HFFc6 (cell line): ENCODE results near the gene HMOX2. TPM values are rescaled to one million over a fixed set of nuclear protein-coding genes. Genes with fewer than 3 reads are reported as not detected.
A peak's percentile ranks its signal among the peaks of the same experiment; 100 is the strongest.

Source experiments
- DNase-seq: peaks from one replicate; pipeline ENCODE4 v3.0.0-alpha.2; 2018
- H3K27ac Mint-ChIP-seq: 2 replicates; pipeline ENCODE4 v1.8.0; 2020; ENCODE audit warnings: mild to moderate bottlenecking, mixed read lengths
- H3K27me3 Mint-ChIP-seq: 2 replicates; pipeline ENCODE4 v1.8.0; 2021; ENCODE audit warnings: mild to moderate bottlenecking, moderate library complexity, mixed read lengths; ENCODE audit not compliant: insufficient read depth
- H3K36me3 Mint-ChIP-seq: 2 replicates; pipeline ENCODE4 v1.8.0; 2021; ENCODE audit warnings: low read depth, mixed read lengths
- H3K4me1 Mint-ChIP-seq: 2 replicates; pipeline ENCODE4 v1.8.0; 2020; ENCODE audit warnings: low read depth, mixed read lengths
- H3K4me3 Mint-ChIP-seq: 2 replicates; pipeline ENCODE4 v1.8.0; 2020; ENCODE audit warnings: mild to moderate bottlenecking, moderate library complexity, mixed read lengths
- H3K9me3 Mint-ChIP-seq: 2 replicates; pipeline ENCODE4 v1.8.0; 2020; ENCODE audit warnings: mild to moderate bottlenecking, mixed read lengths
- total RNA-seq, 6 experiments: library from RNA; stranded (reverse); fragmentation: NEBNext Ultra II Directional; extraction: Animal tissue kit (Norgen Biotek cat#: 25700); gene quantifications; 2 replicates in 1 of 6; 3 replicates in 5 of 6; pipeline ENCODE4 v1.2.3, GENCODE V29; 2021
- TF ChIP-seq, protein P1 (sequence below): fragments of 200-600 bp; sonication (generic); IDR thresholded peaks from 2 replicates; pipeline ENCODE4 v1.5.0; 2021; ENCODE audit warnings: antibody characterized with exemption, mild to moderate bottlenecking

The HMOX2 gene
- total RNA-seq, 6 experiments from 2014 or later, result 45.2 to 60.5 (median 54.9) TPM

- H3K27me3 Mint-ChIP-seq, result peaks cover 3% of the 10 kb centered on the region; the same call in 1 of the 2 replicates
- H3K27ac Mint-ChIP-seq, result no peak overlapping the region
- H3K4me1 Mint-ChIP-seq, result peaks cover 8% of the 10 kb centered on the region
- H3K4me3 Mint-ChIP-seq, result no peak overlapping the region
- no peaks in the 10 kb centered on the region for H3K9me3 Mint-ChIP-seq
- peaks cover 34% of the 10 kb centered on the region for H3K36me3 Mint-ChIP-seq
- TF ChIP-seq, protein P1, sequence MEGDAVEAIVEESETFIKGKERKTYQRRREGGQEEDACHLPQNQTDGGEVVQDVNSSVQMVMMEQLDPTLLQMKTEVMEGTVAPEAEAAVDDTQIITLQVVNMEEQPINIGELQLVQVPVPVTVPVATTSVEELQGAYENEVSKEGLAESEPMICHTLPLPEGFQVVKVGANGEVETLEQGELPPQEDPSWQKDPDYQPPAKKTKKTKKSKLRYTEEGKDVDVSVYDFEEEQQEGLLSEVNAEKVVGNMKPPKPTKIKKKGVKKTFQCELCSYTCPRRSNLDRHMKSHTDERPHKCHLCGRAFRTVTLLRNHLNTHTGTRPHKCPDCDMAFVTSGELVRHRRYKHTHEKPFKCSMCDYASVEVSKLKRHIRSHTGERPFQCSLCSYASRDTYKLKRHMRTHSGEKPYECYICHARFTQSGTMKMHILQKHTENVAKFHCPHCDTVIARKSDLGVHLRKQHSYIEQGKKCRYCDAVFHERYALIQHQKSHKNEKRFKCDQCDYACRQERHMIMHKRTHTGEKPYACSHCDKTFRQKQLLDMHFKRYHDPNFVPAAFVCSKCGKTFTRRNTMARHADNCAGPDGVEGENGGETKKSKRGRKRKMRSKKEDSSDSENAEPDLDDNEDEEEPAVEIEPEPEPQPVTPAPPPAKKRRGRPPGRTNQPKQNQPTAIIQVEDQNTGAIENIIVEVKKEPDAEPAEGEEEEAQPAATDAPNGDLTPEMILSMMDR, result no peak
- no peak for DNase-seq
These were observed 21.1 kb upstream of the HMOX2 start for GRCh38 chr16:4455081-4455480.

DNA sequence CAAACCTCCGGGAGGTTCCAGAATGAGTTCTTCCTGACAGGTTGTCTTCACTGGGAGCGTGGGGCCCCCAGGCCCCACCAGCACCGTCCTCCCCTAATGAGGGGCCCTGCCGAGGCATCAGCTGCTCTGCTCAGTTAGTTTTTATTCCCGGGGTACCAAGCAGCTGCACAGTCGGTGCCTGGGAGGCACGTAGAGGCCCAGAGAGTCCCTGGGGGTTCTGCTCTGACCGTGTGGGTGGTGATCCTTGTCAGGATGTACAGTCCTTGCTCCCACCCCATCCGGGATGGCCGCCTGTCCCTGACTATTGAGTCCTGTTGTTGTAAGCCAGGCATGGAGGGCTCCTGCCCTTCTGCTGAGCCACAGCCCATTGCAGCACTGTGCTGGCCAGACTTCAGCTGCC is 20.2 kb upstream of the HMOX2 start:
- Mint-ChIP-seq H3K27ac (no peak overlapping the region), H3K4me1 (peaks cover 8% of the 10 kb centered on the region), H3K4me3 (no peak overlapping the region), H3K36me3 (peaks cover 33% of the 10 kb centered on the region), H3K27me3 (peaks cover 3% of the 10 kb centered on the region; the same call in 1 of the 2 replicates), H3K9me3 (no peaks in the 10 kb centered on the region)
- no peak for DNase-seq
- TF ChIP-seq, protein P1, result no peak

GRCh38 chr16:4460936-4461249 is 15.3 kb upstream of the HMOX2 start:
- H3K36me3 Mint-ChIP-seq, result peaks cover 24% of the 10 kb centered on the region
- H3K4me3 Mint-ChIP-seq, result no peak overlapping the region
- no peak overlapping the region for H3K27ac Mint-ChIP-seq
- TF ChIP-seq, protein P1, result no peak
- no peaks in the 10 kb centered on the region for H3K9me3 Mint-ChIP-seq
- no peak for DNase-seq
- peaks cover 5% of the 10 kb centered on the region for H3K27me3 Mint-ChIP-seq
- peaks cover 24% of the 10 kb centered on the region for H3K4me1 Mint-ChIP-seq

DNA sequence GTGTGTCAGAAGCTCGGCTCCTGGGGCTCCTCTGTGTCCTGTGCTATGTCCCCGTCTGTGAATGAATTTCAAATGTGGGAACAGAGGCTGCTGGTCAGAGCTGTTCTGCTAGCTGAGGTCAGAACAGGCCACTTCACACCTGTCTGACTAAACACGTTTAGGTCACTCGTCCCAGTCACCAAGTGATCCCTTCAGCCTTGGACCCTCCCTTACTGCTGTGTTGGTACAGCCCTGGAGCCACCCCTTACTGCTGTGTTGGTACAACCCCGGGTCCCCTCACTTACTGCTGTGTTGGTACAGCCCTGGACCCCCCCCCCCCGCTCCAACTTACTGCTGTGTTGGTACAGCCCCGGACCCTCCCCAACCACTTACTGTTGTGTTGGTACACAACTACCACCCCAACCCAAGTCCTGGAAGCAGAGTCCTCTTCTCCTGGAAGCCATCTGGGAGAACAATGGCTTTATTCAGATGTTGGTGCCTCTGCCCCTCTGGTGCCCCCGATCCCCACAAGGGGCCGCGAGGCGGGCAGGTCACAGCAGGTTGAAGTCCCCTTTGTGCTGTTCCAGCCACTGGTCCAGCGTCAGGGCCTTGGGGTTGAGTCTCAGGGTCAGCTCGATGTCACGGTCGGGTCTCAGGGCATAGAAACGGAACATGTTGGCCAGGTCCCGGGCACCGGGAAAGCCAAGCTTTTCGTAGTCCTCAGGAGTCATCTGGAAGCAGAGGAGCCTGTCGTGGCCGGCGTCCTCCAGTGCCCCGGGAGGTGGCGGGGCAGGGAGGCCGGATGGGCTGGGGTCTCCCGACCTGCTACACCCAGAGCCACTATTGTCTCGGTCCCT is 14.7 kb upstream of the HMOX2 start:
- Mint-ChIP-seq H3K9me3 (no peaks in the 10 kb centered on the region), H3K27ac (no peak overlapping the region)
- TF ChIP-seq, protein P1, result no peak

GRCh38 chr16:4463522-4464163 is 12.6 kb upstream of the HMOX2 start:
- H3K4me3 Mint-ChIP-seq, result peak overlapping the region; percentile 57; the same call in 1 of the 2 replicates
- peaks cover 24% of the 10 kb centered on the region for H3K4me1 Mint-ChIP-seq
- TF ChIP-seq, protein P1, result no peak
- peaks cover 29% of the 10 kb centered on the region for H3K36me3 Mint-ChIP-seq
- H3K27me3 Mint-ChIP-seq, result peaks cover 3% of the 10 kb centered on the region
- no peaks in the 10 kb centered on the region for H3K9me3 Mint-ChIP-seq
- no peak for DNase-seq
- H3K27ac Mint-ChIP-seq, result peak overlapping the region; percentile 91

More for the DNA sequence above, 14.7 kb upstream of the HMOX2 start:
- peaks cover 29% of the 10 kb centered on the region for H3K36me3 Mint-ChIP-seq
- no peak overlapping the region for H3K4me3 Mint-ChIP-seq
- H3K27me3 Mint-ChIP-seq, result peaks cover 5% of the 10 kb centered on the region
- no peak for DNase-seq
- peaks cover 24% of the 10 kb centered on the region for H3K4me1 Mint-ChIP-seq
